Liver (tissue), 9 donors: Measurements from ENCODE around the gene ZNF770. TPM values are rescaled to one million over a fixed set of nuclear protein-coding genes. Genes with fewer than 3 reads are reported as not detected.

Source experiments
- DNase-seq: peaks from one replicate; pipeline ENCODE4 v3.0.0-alpha.2; 2017; ENCODE audit warnings: low spot score
- H3K27ac ChIP-seq, 2 donors: one replicate each; pipeline ENCODE4 v1.7.0; 2013; ENCODE audit warnings: inconsistent platforms in 2 of 2, low read length in 2 of 2, control low read depth in 1 of 2, low read depth in 1 of 2, mild to moderate bottlenecking in 1 of 2
- H3K27me3 ChIP-seq, 4 donors: one replicate each; pipeline versions ENCODE4 v1.6.1 to v1.7.0; 2013; ENCODE audit warnings: low read length in 3 of 4, inconsistent platforms in 1 of 4, mild to moderate bottlenecking in 1 of 4, moderate library complexity in 1 of 4; ENCODE audit not compliant: control insufficient read depth in 4 of 4, insufficient read depth in 4 of 4
- H3K36me3 ChIP-seq, 4 donors: one replicate each; pipeline versions ENCODE4 v1.6.1 to v1.7.0; 2013; ENCODE audit warnings: low read length in 3 of 4, mild to moderate bottlenecking in 3 of 4, low read depth in 1 of 4, moderate library complexity in 1 of 4; ENCODE audit not compliant: control insufficient read depth in 4 of 4, insufficient read depth in 3 of 4
- H3K4me1 ChIP-seq, 4 donors: one replicate each; pipeline versions ENCODE4 v1.6.1 to v1.7.0; 2013; ENCODE audit warnings: low read length in 3 of 4, mild to moderate bottlenecking in 3 of 4, moderate library complexity in 1 of 4; ENCODE audit not compliant: control insufficient read depth in 4 of 4, insufficient read depth in 4 of 4
- H3K4me3 ChIP-seq, 3 donors: one replicate each; pipeline versions ENCODE4 v1.6.1 to v1.7.0; 2013; ENCODE audit warnings: low read length in 3 of 3, control low read depth in 1 of 3, low read depth in 1 of 3, mild to moderate bottlenecking in 1 of 3
- H3K9ac ChIP-seq, 2 donors: one replicate each; pipeline ENCODE4 v1.7.0; 2013; ENCODE audit warnings: low read length in 2 of 2, mild to moderate bottlenecking in 2 of 2, moderate library complexity in 2 of 2, control low read depth in 1 of 2, low read depth in 1 of 2
- H3K9me3 ChIP-seq, 4 donors: one replicate each; pipeline versions ENCODE4 v1.6.1 to v1.7.0; 2013; ENCODE audit warnings: low read length in 3 of 4; ENCODE audit not compliant: control insufficient read depth in 4 of 4
- CTCF ChIP-seq: fragments of 150-350 bp; IDR thresholded peaks from 2 replicates; pipeline ENCODE4 v1.5.1; 2017; ENCODE audit warnings: improper control_type of control experiment, low read depth, low read length; ENCODE audit not compliant: missing input control
- EGR1 ChIP-seq, 2 donors: IDR thresholded peaks; 2 replicates each; pipeline ENCODE4 v1.6.1; 2016 to 2018; ENCODE audit warnings: antibody characterized with exemption in 2 of 2, low read depth in 2 of 2
- FOXA1 ChIP-seq: IDR thresholded peaks from 2 replicates; pipeline ENCODE4 v1.6.1; 2016; ENCODE audit warnings: antibody characterized with exemption
- FOXA2 ChIP-seq: IDR thresholded peaks from 2 replicates; pipeline ENCODE4 v1.6.1; 2016; ENCODE audit warnings: antibody characterized with exemption
- GABPA ChIP-seq, 2 donors: IDR thresholded peaks in 1 of 2; conservative IDR thresholded peaks in 1 of 2; 2 replicates each; pipeline ENCODE4 v1.6.1; 2016; ENCODE audit warnings: antibody characterized with exemption in 2 of 2, mild to moderate bottlenecking in 1 of 2, moderate library complexity in 1 of 2
- HNF4A ChIP-seq, 2 donors: conservative IDR thresholded peaks; 2 replicates each; pipeline ENCODE4 v1.6.1; 2016; ENCODE audit warnings: antibody characterized with exemption in 2 of 2, mild to moderate bottlenecking in 2 of 2
- HNF4G ChIP-seq: IDR thresholded peaks from 2 replicates; pipeline ENCODE4 v1.6.1; 2016; ENCODE audit warnings: antibody characterized with exemption
- JUND ChIP-seq, 2 donors: IDR thresholded peaks; 2 replicates each; pipeline ENCODE4 v1.6.1; 2016; ENCODE audit warnings: antibody characterized with exemption in 2 of 2
- NR2F2 ChIP-seq: IDR thresholded peaks from 2 replicates; pipeline ENCODE4 v1.6.1; 2016; ENCODE audit warnings: antibody characterized with exemption
- RAD21 ChIP-seq, 2 donors: IDR thresholded peaks; 2 replicates each; pipeline ENCODE4 v1.6.1; 2016; ENCODE audit warnings: antibody characterized with exemption in 2 of 2, mild to moderate bottlenecking in 2 of 2
- REST ChIP-seq: IDR thresholded peaks from 2 replicates; pipeline ENCODE4 v1.6.1; 2016; ENCODE audit warnings: antibody characterized with exemption, mild to moderate bottlenecking
- RXRA ChIP-seq, 2 donors: IDR thresholded peaks; 2 replicates each; pipeline ENCODE4 v1.6.1; 2017 to 2018; ENCODE audit warnings: antibody characterized with exemption in 2 of 2, mild to moderate bottlenecking in 1 of 2
- SP1 ChIP-seq: IDR thresholded peaks from 2 replicates; pipeline ENCODE4 v1.6.1; 2018; ENCODE audit warnings: antibody characterized with exemption, mild to moderate bottlenecking
- TAF1 ChIP-seq: conservative IDR thresholded peaks from 2 replicates; pipeline ENCODE4 v1.6.1; 2016; ENCODE audit warnings: antibody characterized with exemption, mild to moderate bottlenecking
- YY1 ChIP-seq: IDR thresholded peaks from 2 replicates; pipeline ENCODE4 v1.6.1; 2016; ENCODE audit warnings: antibody characterized with exemption, mild to moderate bottlenecking
- WGBS: extraction: QIAGEN DNeasy Blood & Tissue Kit; methylation state at CpG from one replicate; pipeline ENCODE4 v1.1.7; 2013; 5-methylcytosine and 5-hydroxymethylcytosine counted together
- polyA plus RNA-seq, 2 donors: library from polyadenylated mRNA; stranded (reverse) in 1 of 2; unstranded in 1 of 2; fragments of 200-250 nt in 1 of 2; fragments of >200 nt in 1 of 2; fragmentation: Nextera tagmentation in 1 of 2; extraction: Ambion mirVana in 1 of 2; gene quantifications; one replicate each; pipeline versions ENCODE4 v1.2.1 to v1.2.3, GENCODE V29; 2013 to 2015
- total RNA-seq, 2 donors: library from RNA; depleted of rRNA; stranded (reverse); fragments of >200 nt; gene quantifications; one replicate each; pipeline ENCODE4 v1.2.3, GENCODE V29; 2014
- TF ChIP-seq, protein P1 (sequence below): IDR thresholded peaks from 2 replicates; pipeline ENCODE4 v1.6.1; 2016; ENCODE audit warnings: antibody characterized with exemption
- TF ChIP-seq, protein P2 (sequence below): IDR thresholded peaks from 2 replicates; pipeline ENCODE4 v1.6.1; 2016; ENCODE audit warnings: antibody characterized with exemption
- TF ChIP-seq, protein P3 (sequence below): IDR thresholded peaks from 2 replicates; pipeline ENCODE4 v1.6.1; 2016; ENCODE audit warnings: antibody characterized with exemption
- donor health status: healthy.
- donor health status: healthy.
- donor health status: healthy.
- donor health status: healthy.
- donor health status: healthy.

Gene ZNF770
- total and polyA plus RNA-seq, 4 donors = 9.3 to 74.4 (median 28.5) TPM

DNA sequence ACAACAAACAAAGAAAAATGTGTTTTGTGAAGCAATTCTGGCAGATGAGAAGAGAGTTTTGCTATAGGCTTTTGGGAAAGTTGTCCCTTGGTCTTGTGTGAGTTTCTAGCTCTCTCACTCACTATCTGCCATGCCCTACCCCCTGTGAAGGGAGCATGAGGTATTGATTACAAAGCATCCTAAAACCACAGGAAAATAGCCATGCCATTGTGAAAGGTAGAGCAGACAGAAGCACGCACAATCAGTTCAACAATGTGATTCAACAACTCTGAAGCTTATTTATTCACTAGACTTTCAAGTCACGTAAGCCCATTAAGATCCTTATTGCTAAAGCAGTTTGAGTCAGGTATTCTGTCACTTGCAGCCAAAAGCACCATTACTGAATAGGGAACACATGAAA is 12.0 kb downstream of the ZNF770 start:
- H3K9me3 ChIP-seq = no peaks in the 10 kb centered on the region
- no peak overlapping the region for H3K27ac ChIP-seq
- H3K36me3 ChIP-seq = peaks cover 0 to 3% (median 2%) of the 10 kb centered on the region in 4 donors
- DNase-seq = no peak
- H3K9ac ChIP-seq = no peak overlapping the region
- TF ChIP-seq CTCF = no peak
- no peak for TF ChIP-seq HNF4A (conservative IDR thresholded peaks at IDR 0.05)
- TF ChIP-seq HNF4G = no peak
- TF ChIP-seq GABPA (IDR thresholded peaks at IDR 0.05 in 1 of 2, conservative IDR thresholded peaks at IDR 0.05 in 1 of 2) = no peak
- no peak for TF ChIP-seq EGR1 (IDR thresholded peaks at IDR 0.05; ENCODE audit: low read depth in 2 of 2)
- TF ChIP-seq, protein P1, sequence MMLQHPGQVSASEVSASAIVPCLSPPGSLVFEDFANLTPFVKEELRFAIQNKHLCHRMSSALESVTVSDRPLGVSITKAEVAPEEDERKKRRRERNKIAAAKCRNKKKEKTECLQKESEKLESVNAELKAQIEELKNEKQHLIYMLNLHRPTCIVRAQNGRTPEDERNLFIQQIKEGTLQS = no peak
- no peak for TF ChIP-seq RXRA (IDR thresholded peaks at IDR 0.05)
- TF ChIP-seq REST = no peak
- TF ChIP-seq NR2F2 = no peak
- TF ChIP-seq FOXA1 = no peak
- TF ChIP-seq, protein P2, sequence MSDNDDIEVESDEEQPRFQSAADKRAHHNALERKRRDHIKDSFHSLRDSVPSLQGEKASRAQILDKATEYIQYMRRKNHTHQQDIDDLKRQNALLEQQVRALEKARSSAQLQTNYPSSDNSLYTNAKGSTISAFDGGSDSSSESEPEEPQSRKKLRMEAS = no peak
- no peak for TF ChIP-seq TAF1
- TF ChIP-seq, protein P3, sequence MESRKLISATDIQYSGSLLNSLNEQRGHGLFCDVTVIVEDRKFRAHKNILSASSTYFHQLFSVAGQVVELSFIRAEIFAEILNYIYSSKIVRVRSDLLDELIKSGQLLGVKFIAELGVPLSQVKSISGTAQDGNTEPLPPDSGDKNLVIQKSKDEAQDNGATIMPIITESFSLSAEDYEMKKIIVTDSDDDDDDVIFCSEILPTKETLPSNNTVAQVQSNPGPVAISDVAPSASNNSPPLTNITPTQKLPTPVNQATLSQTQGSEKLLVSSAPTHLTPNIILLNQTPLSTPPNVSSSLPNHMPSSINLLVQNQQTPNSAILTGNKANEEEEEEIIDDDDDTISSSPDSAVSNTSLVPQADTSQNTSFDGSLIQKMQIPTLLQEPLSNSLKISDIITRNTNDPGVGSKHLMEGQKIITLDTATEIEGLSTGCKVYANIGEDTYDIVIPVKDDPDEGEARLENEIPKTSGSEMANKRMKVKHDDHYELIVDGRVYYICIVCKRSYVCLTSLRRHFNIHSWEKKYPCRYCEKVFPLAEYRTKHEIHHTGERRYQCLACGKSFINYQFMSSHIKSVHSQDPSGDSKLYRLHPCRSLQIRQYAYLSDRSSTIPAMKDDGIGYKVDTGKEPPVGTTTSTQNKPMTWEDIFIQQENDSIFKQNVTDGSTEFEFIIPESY = no peak
- no peak for TF ChIP-seq YY1
- no peak for TF ChIP-seq RAD21 (IDR thresholded peaks at IDR 0.05)
- TF ChIP-seq SP1 = no peak
- TF ChIP-seq JUND (IDR thresholded peaks at IDR 0.05) = no peak
- no peak for TF ChIP-seq FOXA2
- no peaks in the 10 kb centered on the region for H3K27me3 ChIP-seq
- H3K4me3 ChIP-seq = no peak overlapping the region
- H3K4me1 ChIP-seq = no peaks in the 10 kb centered on the region
- WGBS = 97% methylated on average over 2 of the region's 2 CpGs
